Suppressor macrophage treated with lipopolysaccharide for 1 hour (primary cell): ENCODE results near the gene MYB.
"Not testable (repeated sequence)": the region's sequence is repeated elsewhere in the genome, so short reads cannot be mapped to it uniquely, and the experiment has no call there.

ENCODE experiments used
- DNase-seq, 3 donors: peaks; one replicate each; pipeline ENCODE4 v3.0.0-alpha.2; 2020 to 2022

Gene MYB

GRCh38 chr6:135180542-135181332, at the start of gene MYB:
MYB (plus strand) TSS chr6:135181308; CDS start chr6:135181514, 206 bp downstream.
- peak; percentile 82 to 92 (median 87) for DNase-seq

- DNase-seq = no peak
These were observed 48.3 kb upstream of the MYB start for GRCh38 chr6:135132776-135133175.

- no peak for DNase-seq
These were observed 45.3 kb upstream of the MYB start for GRCh38 chr6:135135835-135136234.

GRCh38 chr6:135137826-135138225, 43.3 kb upstream of the MYB start:
- DNase-seq = no peak

GRCh38 chr6:135141182-135141581, 39.9 kb upstream of the MYB start:
- DNase-seq = no peak

GRCh38 chr6:135141728-135142127, 39.4 kb upstream of the MYB start:
- no peak for DNase-seq

GRCh38 chr6:135142232-135142631, 38.9 kb upstream of the MYB start:
- not testable (repeated sequence) for DNase-seq

GRCh38 chr6:135144673-135145062, 36.4 kb upstream of the MYB start:
- DNase-seq = no peak

- DNase-seq = peak; percentile 65 to 83 (median 67)
These were observed 35.9 kb upstream of the MYB start for GRCh38 chr6:135145063-135145800.

- no peak for DNase-seq
These were observed 34.8 kb upstream of the MYB start for GRCh38 chr6:135146162-135146934.

GRCh38 chr6:135147637-135148592, 33.2 kb upstream of the MYB start:
- DNase-seq = peak in 2 of 3 donors; percentile 8 to 26

GRCh38 chr6:135148889-135149288, 32.2 kb upstream of the MYB start:
- DNase-seq = no peak

- DNase-seq = no peak
These were observed 31.7 kb upstream of the MYB start for GRCh38 chr6:135149376-135149775.

- DNase-seq = not testable (repeated sequence)
These were observed 30.6 kb upstream of the MYB start for GRCh38 chr6:135150481-135150880.

GRCh38 chr6:135154125-135154524, 27.0 kb upstream of the MYB start:
- not testable (repeated sequence) for DNase-seq

GRCh38 chr6:135158397-135158796, 22.7 kb upstream of the MYB start:
- DNase-seq = no peak

- DNase-seq = peak in 2 of 3 donors; percentile 47 to 55
These were observed 21.6 kb upstream of the MYB start for GRCh38 chr6:135159531-135159930.

GRCh38 chr6:135161411-135162395, 19.4 kb upstream of the MYB start:
- no peak for DNase-seq

- DNase-seq = peak in 2 of 3 donors; percentile 51 to 64
These were observed 18.2 kb upstream of the MYB start for GRCh38 chr6:135162678-135163439.

GRCh38 chr6:135163440-135163738, 17.7 kb upstream of the MYB start:
- no peak for DNase-seq
